Ishikawa (cell line): ENCODE results near the gene GAS6.

Source experiments
- CEBPB ChIP-seq: IDR thresholded peaks from 2 replicates; pipeline ENCODE4 v1.6.1; 2012
- CREB1 ChIP-seq: IDR thresholded peaks from 2 replicates; pipeline ENCODE4 v1.6.1; 2012; ENCODE audit warnings: low read depth
- EGR1 ChIP-seq: IDR thresholded peaks from 2 replicates; pipeline ENCODE4 v1.6.1; 2012
- EP300 ChIP-seq: IDR thresholded peaks from 2 replicates; pipeline ENCODE4 v1.6.1; 2012; ENCODE audit warnings: borderline replicate concordance
- FOXM1 ChIP-seq: IDR thresholded peaks from 2 replicates; pipeline ENCODE4 v1.6.1; 2012; ENCODE audit warnings: low read depth, borderline replicate concordance
- NFIC ChIP-seq: IDR thresholded peaks from 2 replicates; pipeline ENCODE4 v1.6.1; 2012
- RAD21 ChIP-seq: IDR thresholded peaks from 2 replicates; pipeline ENCODE4 v1.6.1; 2012; ENCODE audit warnings: low read depth
- TAF1 ChIP-seq: IDR thresholded peaks from 2 replicates; pipeline ENCODE4 v1.6.1; 2012; ENCODE audit warnings: low read depth, mild to moderate bottlenecking
- TCF12 ChIP-seq: IDR thresholded peaks from 2 replicates; pipeline ENCODE4 v1.6.1; 2012; ENCODE audit warnings: low read depth
- TEAD4 ChIP-seq: IDR thresholded peaks from 2 replicates; pipeline ENCODE4 v1.6.1; 2012
- YY1 ChIP-seq: IDR thresholded peaks from 2 replicates; pipeline ENCODE4 v1.6.1; 2012; ENCODE audit warnings: low read depth
- ZBTB7A ChIP-seq: IDR thresholded peaks from 2 replicates; pipeline ENCODE4 v1.6.1; 2012; ENCODE audit warnings: low read depth
- TF ChIP-seq, protein P1 (sequence below): IDR thresholded peaks from 2 replicates; pipeline ENCODE4 v1.6.1; 2012
- TF ChIP-seq, protein P2 (sequence below): IDR thresholded peaks from 2 replicates; pipeline ENCODE4 v1.6.1; 2012; ENCODE audit warnings: low read depth, mild to moderate bottlenecking
- TF ChIP-seq, protein P3 (sequence below): IDR thresholded peaks from 2 replicates; pipeline ENCODE4 v1.6.1; 2012

The GAS6 gene

DNA sequence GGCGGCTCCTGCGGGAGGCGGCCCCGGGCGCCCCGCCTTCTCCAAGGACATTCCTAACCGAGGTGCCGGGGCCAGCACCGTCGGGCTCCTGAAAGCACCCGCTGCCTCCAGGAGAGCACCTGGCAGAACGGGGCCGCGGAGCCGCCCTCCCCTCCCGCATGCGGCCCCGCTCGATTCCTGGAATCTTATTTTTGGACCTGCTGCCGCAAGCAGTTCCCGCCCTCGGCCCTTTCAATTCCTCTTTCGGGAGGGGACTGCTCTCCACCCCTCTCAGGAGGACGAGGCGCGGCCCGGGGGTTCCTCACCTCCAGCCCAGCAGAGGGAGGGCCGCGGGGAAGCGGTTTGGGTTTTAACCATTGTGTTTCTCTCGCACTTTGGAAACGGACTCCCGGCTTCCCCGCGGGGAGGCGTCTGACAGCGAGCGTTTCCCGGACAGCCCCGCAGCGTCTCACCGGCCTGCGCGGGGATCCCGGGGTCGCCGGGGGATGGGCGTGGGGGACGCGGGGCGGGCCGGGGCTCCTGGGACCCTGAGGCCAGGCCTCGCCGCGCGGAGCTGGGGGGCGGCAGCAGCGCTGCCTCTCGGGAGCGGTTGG lies 849 bp downstream of the GAS6 start:
- TF ChIP-seq ZBTB7A (peak; percentile 55; the same call in 1 of the 2 replicates), EGR1 (no peak), CREB1 (no peak), TAF1 (peak; percentile 26; the same call in 1 of the 2 replicates), YY1 (no peak), TEAD4 (no peak), EP300 (0 out of 2 replicates have a peak, but pooled peaks have one; percentile 13), FOXM1 (no peak), TCF12 (0 out of 2 replicates have a peak, but pooled peaks have one; percentile 13), CEBPB (no peak), NFIC (no peak), RAD21 (no peak)
- TF ChIP-seq, protein P1, sequence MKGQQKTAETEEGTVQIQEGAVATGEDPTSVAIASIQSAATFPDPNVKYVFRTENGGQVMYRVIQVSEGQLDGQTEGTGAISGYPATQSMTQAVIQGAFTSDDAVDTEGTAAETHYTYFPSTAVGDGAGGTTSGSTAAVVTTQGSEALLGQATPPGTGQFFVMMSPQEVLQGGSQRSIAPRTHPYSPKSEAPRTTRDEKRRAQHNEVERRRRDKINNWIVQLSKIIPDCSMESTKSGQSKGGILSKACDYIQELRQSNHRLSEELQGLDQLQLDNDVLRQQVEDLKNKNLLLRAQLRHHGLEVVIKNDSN, result no peak
- TF ChIP-seq, protein P2, sequence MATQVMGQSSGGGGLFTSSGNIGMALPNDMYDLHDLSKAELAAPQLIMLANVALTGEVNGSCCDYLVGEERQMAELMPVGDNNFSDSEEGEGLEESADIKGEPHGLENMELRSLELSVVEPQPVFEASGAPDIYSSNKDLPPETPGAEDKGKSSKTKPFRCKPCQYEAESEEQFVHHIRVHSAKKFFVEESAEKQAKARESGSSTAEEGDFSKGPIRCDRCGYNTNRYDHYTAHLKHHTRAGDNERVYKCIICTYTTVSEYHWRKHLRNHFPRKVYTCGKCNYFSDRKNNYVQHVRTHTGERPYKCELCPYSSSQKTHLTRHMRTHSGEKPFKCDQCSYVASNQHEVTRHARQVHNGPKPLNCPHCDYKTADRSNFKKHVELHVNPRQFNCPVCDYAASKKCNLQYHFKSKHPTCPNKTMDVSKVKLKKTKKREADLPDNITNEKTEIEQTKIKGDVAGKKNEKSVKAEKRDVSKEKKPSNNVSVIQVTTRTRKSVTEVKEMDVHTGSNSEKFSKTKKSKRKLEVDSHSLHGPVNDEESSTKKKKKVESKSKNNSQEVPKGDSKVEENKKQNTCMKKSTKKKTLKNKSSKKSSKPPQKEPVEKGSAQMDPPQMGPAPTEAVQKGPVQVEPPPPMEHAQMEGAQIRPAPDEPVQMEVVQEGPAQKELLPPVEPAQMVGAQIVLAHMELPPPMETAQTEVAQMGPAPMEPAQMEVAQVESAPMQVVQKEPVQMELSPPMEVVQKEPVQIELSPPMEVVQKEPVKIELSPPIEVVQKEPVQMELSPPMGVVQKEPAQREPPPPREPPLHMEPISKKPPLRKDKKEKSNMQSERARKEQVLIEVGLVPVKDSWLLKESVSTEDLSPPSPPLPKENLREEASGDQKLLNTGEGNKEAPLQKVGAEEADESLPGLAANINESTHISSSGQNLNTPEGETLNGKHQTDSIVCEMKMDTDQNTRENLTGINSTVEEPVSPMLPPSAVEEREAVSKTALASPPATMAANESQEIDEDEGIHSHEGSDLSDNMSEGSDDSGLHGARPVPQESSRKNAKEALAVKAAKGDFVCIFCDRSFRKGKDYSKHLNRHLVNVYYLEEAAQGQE, result no peak
- TF ChIP-seq, protein P3, sequence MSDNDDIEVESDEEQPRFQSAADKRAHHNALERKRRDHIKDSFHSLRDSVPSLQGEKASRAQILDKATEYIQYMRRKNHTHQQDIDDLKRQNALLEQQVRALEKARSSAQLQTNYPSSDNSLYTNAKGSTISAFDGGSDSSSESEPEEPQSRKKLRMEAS, result peak; percentile 41; the same call in 1 of the 2 replicates

DNA sequence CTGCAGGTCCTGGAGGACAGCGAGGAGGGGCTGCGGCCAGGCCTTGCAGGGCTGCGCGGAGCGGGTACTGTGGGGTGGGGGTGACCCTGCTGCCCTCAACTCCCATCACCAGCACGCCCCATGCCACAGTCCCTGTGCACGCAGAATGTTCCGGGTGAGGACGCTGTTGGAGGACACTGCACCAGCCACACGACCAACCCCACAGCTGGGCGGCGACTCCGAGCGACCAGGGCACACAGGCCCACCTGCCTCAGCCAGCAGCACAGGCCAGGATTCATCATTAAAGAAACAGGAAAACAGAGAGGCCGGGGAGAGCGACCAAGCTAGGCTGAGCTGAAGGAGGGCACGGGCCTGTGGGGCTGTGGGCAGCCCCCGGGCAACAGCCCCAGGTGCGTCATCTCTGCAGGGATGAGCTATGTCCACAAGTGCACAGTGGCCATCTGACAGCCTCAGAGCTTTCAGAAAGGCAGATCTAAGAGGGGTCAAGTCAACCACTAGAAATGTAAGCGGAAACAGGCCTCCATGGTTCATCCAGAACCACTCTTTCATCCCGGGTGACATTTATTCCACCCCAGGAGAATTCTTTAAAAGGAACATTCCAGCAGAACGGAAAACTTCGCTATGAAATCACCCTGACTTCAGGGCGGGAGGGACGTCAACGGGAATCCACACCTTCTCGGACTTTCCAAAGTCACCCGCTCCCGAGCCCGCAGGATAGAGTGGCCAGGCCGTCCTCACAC lies 1.5 kb downstream of the GAS6 start:
- TF ChIP-seq TCF12, result no peak
- TF ChIP-seq, protein P3, result no peak
- TF ChIP-seq, protein P2, result no peak
- TF ChIP-seq CREB1, result no peak
- no peak for TF ChIP-seq NFIC
- no peak for TF ChIP-seq RAD21
- no peak for TF ChIP-seq YY1
- no peak for TF ChIP-seq FOXM1
- TF ChIP-seq TAF1, result no peak
- TF ChIP-seq ZBTB7A, result no peak
- TF ChIP-seq CEBPB, result no peak
- no peak for TF ChIP-seq EP300
- TF ChIP-seq, protein P1, result no peak
- no peak for TF ChIP-seq EGR1
- no peak for TF ChIP-seq TEAD4

DNA sequence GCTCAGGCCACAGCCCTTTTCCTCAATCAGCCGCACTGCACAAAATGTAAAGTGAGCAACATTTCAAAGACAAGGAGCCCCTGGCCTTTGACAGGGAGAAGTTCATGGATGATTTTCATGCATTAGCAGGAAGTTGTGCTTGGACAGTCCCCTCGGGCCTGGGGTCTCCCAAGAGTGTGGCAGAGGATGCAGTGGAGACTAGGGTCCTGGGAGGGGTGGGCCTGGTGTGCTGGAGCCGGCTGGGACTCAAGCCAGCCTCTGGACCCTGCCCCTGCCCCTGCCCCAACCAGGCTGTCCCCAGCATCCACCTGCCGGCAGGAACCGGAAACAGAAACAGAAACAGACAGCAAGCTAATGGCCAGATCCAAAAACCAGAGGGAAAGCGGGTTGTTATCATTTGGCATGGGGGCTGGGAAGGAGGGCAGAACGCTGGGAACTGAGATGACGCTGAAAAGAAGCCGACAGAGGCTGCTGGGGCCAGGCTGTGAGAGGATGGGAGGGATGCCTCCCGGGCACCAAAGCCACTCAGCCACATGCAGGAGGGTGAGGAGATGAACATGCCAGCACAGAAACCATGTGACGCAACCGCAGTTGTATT lies 2.3 kb downstream of the GAS6 start:
- TF ChIP-seq TAF1 (no peak), NFIC (no peak), EGR1 (no peak)

DNA sequence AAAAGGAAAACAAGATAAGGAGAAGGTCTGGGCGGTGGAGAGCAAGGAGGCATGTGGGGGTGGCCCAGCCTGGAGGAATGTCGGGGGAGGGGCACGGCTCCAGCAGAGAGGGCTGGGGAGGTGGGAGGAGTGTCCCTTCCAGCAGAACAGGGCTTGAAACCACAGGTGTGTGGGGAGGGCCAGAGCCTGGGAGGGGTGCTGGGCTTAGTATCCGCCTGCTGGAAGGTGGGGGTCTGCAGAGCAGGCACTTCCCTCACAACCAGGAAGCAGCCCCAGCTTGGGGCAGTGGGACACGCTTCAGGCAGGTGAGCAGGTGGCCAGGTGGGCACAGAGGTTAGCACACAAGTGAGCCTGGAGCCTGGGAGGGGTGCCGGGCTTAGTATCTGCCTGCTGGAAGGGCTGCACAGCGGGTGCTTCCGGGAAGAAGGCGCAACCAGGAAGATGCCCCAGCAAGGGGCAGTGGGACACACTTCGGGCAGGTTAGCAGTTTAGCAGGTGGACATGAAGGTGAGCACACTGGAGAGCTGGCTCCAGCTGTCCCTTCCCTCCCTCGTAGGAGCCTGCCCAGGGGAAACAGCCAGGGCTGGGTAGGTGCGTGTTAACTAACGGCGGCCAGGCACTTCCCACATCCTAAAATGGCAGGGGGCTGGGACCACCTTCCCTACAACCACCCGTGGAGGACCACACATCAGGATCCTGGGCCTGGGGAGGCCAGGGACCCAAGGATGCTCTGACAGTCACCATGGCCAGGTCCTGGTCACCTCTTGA lies 3.0 kb downstream of the GAS6 start:
- TF ChIP-seq YY1 (no peak), NFIC (0 out of 2 replicates have a peak, but pooled peaks have one; percentile 25), FOXM1 (no peak), TCF12 (peak; percentile 69; the same call in 1 of the 2 replicates), EP300 (peak; percentile 61; the same call in 1 of the 2 replicates), CEBPB (no peak), EGR1 (peak; percentile 60), CREB1 (no peak), TEAD4 (peak; percentile 88), ZBTB7A (peak; percentile 63), TAF1 (no peak), RAD21 (no peak)
- TF ChIP-seq, protein P3, result peak; percentile 23; the same call in 1 of the 2 replicates
- TF ChIP-seq, protein P1, result no peak
- TF ChIP-seq, protein P2, result no peak
